Adipose tissue (tissue), 3 donors: Measurements from ENCODE around the gene SPDYE5. TPM values are rescaled to one million over a fixed set of nuclear protein-coding genes. Genes with fewer than 3 reads are reported as not detected.

Experiments used
- H3K27ac ChIP-seq: one replicate; pipeline ENCODE4 v1.5.1; 2013; ENCODE audit warnings: low read depth, low read length
- WGBS, 3 donors: extraction: QIAGEN DNeasy Blood & Tissue Kit; methylation state at CpG; one replicate each; pipeline ENCODE4 v1.1.7; 2013; 5-methylcytosine and 5-hydroxymethylcytosine counted together
- polyA plus RNA-seq, 3 donors: library from polyadenylated mRNA; stranded (reverse); fragments of 200-250 nt; gene quantifications; one replicate each; pipeline ENCODE4 v1.2.3, GENCODE V29; 2013
- donor health status: healthy with polysubstance abuse.
- donor health status: Bipolar disorder and iron deficiency.
- donor health status: healthy.

The SPDYE5 gene
- polyA plus RNA-seq, 3 donors, result 0.08 TPM; not detected in 2

DNA sequence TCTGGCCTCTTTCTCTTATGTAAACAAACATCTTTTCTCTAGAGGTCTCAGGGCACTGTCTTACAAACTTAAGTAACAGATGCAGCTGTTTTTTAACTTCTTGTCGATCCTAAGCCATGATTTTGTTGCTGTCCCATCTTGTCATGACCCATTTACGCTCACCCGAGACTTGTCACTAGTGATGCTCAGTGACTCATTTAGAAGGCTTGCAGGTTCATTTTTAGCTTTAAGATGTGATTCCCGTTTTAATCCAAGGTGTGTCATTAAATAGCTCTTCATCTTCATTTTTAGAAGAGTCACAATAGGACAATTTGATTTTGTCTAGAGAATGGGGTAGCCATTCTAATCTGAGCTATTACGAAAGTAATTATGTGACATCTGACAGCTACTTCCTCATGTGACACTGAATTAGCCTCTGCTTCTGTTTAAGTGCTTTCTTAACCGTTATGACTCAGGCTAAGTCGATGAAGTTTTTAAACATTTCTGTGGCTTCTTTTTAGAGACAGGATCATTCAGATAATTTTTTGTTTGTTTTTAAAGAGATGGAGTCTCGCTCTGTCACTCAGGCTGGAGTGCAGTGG is 42.7 kb downstream of the SPDYE5 start:
- WGBS, 3 donors, result 57 to 70% (median 65%) methylated on average over 8 of the region's 8 CpGs
- no peak overlapping the region for H3K27ac ChIP-seq

DNA sequence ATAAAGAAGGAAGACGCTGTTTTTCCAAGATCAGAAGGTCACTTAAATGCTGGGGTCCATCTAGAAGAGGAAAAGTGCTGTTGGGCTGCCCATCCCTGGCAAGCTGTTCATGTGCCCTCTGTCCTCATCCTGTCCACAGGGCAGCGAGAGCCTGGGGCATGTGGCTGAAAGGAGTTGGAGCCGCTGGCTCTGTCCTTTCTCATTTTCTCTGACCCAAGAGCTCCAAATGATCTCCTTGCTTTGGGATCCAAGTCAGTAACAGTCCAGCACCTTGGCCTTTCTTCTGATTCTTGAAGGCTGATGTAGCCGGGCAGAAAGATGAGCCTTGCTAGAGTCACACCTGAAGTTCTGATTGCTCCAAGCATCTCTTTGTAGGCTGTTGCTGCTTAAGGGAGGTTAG is 44.4 kb downstream of the SPDYE5 start:
- 94 to 96% (median 95%) methylated on average over 4 of the region's 4 CpGs for WGBS, 3 donors

GRCh38 chr7:75536940-75537538 is 44.9 kb downstream of the SPDYE5 start:
- 85 to 88% (median 88%) methylated on average over 18 of the region's 18 CpGs for WGBS, 3 donors
- H3K27ac ChIP-seq, result no peak overlapping the region

More for the DNA sequence above, 44.4 kb downstream of the SPDYE5 start:
- no peak overlapping the region for H3K27ac ChIP-seq

DNA sequence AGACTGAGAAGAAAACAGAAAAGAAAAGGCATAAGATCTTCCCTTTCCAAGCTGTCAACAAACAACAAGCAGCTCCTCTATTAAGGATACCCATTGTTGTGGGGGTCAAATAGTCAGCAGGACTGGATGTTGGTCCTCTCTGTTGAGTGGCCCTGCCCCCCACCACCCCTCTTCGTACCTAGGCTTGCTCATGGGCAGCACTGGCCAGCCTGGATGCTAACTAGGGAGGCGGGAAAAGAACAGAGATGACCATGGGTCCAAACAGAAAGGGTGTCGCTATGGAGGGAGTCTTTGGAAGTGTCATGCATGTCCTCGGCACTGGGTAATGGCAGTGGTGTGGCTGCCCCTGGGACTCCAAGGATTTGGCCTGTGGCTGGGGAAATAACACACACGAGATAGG is 45.6 kb downstream of the SPDYE5 start:
- 81 to 95% (median 92%) methylated on average over 5 of the region's 5 CpGs for whole genome bisulfite sequencing, 3 donors
- no peak overlapping the region for H3K27ac ChIP-seq

DNA sequence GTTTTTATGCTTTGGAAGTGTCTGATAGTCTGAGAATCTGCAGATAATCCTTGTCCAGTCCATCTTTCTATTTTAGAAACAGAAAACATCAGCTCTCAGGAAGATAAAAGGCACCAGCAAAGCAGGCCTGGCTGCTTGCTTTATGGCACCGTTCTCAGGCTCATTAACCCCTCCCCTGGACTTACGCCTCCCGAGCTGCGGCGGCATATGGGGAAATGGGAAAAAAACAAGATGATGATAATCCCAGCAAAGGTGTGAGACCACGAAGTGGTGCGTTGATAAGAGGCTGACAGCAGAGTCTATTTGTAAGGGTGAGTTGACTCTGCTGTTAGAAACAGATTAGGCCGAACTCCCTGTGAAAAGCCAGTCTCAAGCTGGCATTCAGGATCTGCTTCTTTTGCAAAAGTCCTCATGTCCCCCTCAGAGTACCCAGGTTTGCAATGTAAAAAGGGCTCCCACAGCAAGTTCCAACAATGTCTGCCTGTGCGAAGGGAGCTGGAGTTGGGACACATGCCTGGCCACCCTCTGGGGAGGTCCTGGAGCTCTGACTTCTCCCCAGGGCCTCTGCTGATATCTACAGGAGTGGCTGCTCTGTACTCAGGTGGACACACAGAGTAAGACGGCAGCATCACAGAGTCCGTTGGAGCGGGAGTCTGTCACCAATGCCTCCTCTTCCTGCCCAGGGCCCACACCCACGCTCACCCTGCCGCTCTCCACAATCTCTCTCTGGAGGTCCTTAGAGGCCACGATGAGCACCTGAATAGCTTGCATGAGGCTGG is 54.3 kb downstream of the SPDYE5 start:
- H3K27ac ChIP-seq, result no peak overlapping the region
- 78 to 90% (median 86%) methylated on average over 15 of the region's 15 CpGs for WGBS, 3 donors

Other genes starting within 250 kb of the SPDYE5 start
- gene TRIM73, start 96.7 kb upstream of the SPDYE5 start, polyA plus RNA-seq, result 1 to 10 TPM; 1.6 to 4.8 (median 2.0) TPM
- 10 to 100 TPM in 2 of 3 donors, 1 to 10 TPM in 1; 8.3 to 22.2 (median 12.7) TPM for gene POM121C, start 6.0 kb upstream of the SPDYE5 start, polyA plus RNA-seq
- 10 to 100 TPM in 2 of 3 donors, 1 to 10 TPM in 1; 4.1 to 15.4 (median 10.7) TPM for gene HIP1, start 246.6 kb downstream of the SPDYE5 start, polyA plus RNA-seq